HepG2 (cell line): ENCODE data around the gene OR2AT4.

ENCODE experiments used
- EP300 ChIP-seq, 3 experiments: sonication (generic) in 1 of 3; formaldehyde crosslinking in 1 of 3; IDR thresholded peaks; 2 replicates each; pipeline versions ENCODE4 v1.5.1 to v1.6.1; 2011 to 2020; ENCODE audit warnings: low read depth in 2 of 3, low read length in 2 of 3, borderline replicate concordance in 1 of 3, improper control_type of control experiment in 1 of 3, mild to moderate bottlenecking in 1 of 3, missing genetic modification reagents in 1 of 3, moderate library complexity in 1 of 3
- EZH2 ChIP-seq: conservative IDR thresholded peaks from 2 replicates; pipeline ENCODE4 v1.6.1; 2012; ENCODE audit warnings: mild to moderate bottlenecking, low read depth, low read length, moderate library complexity
- FOXK1 ChIP-seq: sonication (generic); formaldehyde crosslinking; IDR thresholded peaks from 2 replicates; pipeline ENCODE4 v1.4.0; 2020; ENCODE audit warnings: low read depth, missing genetic modification reagents, borderline replicate concordance
- IKZF1 ChIP-seq: fragments of 450-650 bp; IDR thresholded peaks from 2 replicates; pipeline ENCODE4 v1.7.1; 2016
- JUND ChIP-seq: sonication (generic); formaldehyde crosslinking; IDR thresholded peaks from 2 replicates; pipeline ENCODE4 v1.8.0; 2022; ENCODE audit warnings: mild to moderate bottlenecking, missing genetic modification reagents
- KAT7 ChIP-seq: IDR thresholded peaks from 2 replicates; pipeline ENCODE4 v1.6.1; 2018; ENCODE audit warnings: borderline replicate concordance, missing compliant biosample characterization
- POLR2A ChIP-seq, 2 experiments: IDR thresholded peaks; 2 replicates each; pipeline ENCODE4 v1.6.1; 2011; ENCODE audit warnings: low read depth in 2 of 2, low read length in 2 of 2, mild to moderate bottlenecking in 1 of 2, moderate library complexity in 1 of 2; ENCODE audit not compliant: insufficient read depth in 1 of 2
- RFX5 ChIP-seq: IDR thresholded peaks from 2 replicates; pipeline ENCODE4 v1.6.1; 2011; ENCODE audit warnings: low read depth, low read length, improper control_type of control experiment
- SALL1 ChIP-seq: sonication (generic); formaldehyde crosslinking; IDR thresholded peaks from 2 replicates; pipeline ENCODE4 v1.8.0; 2022; ENCODE audit warnings: mild to moderate bottlenecking, missing genetic modification reagents
- ZNF720 ChIP-seq: sonication (generic); formaldehyde crosslinking; IDR thresholded peaks from 2 replicates; pipeline ENCODE4 v1.4.0; 2020; ENCODE audit warnings: missing genetic modification reagents
- TF ChIP-seq, protein P1 (sequence below): sonication (generic); formaldehyde crosslinking; IDR thresholded peaks from 2 replicates; pipeline ENCODE4 v1.4.0; 2020; ENCODE audit warnings: missing genetic modification reagents, borderline replicate concordance
- TF ChIP-seq, protein P2 (sequence below): sonication (generic); formaldehyde crosslinking; IDR thresholded peaks from 2 replicates; pipeline ENCODE4 v1.9.0; 2021; ENCODE audit warnings: missing genetic modification reagents, mild to moderate bottlenecking, borderline replicate concordance
- TF ChIP-seq, protein P3 (sequence below), 2 experiments: IDR thresholded peaks; 2 replicates each; pipeline ENCODE4 v1.6.1; 2011 to 2012; ENCODE audit warnings: low read length in 2 of 2, borderline replicate concordance in 1 of 2, low read depth in 1 of 2, mild to moderate bottlenecking in 1 of 2, moderate library complexity in 1 of 2

DNA sequence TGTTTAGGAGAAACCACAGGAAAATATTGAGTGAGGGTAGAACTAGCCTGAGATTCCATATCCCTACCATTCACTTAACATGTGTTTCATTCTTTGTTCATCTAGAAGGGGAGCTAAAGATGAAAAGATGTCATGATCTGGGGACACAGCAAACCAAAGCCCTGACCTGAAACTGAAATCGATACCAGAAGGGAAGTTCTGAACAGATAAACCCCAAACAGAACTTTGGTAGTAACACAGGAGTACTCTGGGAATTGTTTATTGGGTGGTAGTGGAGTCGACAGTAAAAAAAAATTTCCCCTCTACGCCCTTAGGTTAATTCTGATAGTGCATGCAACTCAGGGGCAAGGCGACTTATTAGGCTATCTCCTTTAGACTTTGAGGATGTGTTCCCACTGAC is 27.2 kb downstream of the OR2AT4 start:
- TF ChIP-seq EP300 (IDR thresholded peaks at IDR 0.05; ENCODE audit: low read depth in 2 of 2, low read length in 2 of 2) (no peak), EP300 (CRISPR knock-in tag; IDR thresholded peaks at IDR 0.05; ENCODE audit: borderline replicate concordance) (no peak), JUND (no peak), SALL1 (CRISPR knock-in tag) (no peak), POLR2A (IDR thresholded peaks at IDR 0.05; ENCODE audit: insufficient read depth in 1 of 2, low read depth in 2 of 2, low read length in 2 of 2) (no peak), ZNF720 (CRISPR knock-in tag) (no peak), RFX5 (no peak), IKZF1 (no peak), FOXK1 (no peak), KAT7 (CRISPR knock-in tag) (no peak), EZH2 (no peak)
- TF ChIP-seq, protein P1, sequence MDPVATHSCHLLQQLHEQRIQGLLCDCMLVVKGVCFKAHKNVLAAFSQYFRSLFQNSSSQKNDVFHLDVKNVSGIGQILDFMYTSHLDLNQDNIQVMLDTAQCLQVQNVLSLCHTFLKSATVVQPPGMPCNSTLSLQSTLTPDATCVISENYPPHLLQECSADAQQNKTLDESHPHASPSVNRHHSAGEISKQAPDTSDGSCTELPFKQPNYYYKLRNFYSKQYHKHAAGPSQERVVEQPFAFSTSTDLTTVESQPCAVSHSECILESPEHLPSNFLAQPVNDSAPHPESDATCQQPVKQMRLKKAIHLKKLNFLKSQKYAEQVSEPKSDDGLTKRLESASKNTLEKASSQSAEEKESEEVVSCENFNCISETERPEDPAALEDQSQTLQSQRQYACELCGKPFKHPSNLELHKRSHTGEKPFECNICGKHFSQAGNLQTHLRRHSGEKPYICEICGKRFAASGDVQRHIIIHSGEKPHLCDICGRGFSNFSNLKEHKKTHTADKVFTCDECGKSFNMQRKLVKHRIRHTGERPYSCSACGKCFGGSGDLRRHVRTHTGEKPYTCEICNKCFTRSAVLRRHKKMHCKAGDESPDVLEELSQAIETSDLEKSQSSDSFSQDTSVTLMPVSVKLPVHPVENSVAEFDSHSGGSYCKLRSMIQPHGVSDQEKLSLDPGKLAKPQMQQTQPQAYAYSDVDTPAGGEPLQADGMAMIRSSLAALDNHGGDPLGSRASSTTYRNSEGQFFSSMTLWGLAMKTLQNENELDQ = no peak
- TF ChIP-seq, protein P2, sequence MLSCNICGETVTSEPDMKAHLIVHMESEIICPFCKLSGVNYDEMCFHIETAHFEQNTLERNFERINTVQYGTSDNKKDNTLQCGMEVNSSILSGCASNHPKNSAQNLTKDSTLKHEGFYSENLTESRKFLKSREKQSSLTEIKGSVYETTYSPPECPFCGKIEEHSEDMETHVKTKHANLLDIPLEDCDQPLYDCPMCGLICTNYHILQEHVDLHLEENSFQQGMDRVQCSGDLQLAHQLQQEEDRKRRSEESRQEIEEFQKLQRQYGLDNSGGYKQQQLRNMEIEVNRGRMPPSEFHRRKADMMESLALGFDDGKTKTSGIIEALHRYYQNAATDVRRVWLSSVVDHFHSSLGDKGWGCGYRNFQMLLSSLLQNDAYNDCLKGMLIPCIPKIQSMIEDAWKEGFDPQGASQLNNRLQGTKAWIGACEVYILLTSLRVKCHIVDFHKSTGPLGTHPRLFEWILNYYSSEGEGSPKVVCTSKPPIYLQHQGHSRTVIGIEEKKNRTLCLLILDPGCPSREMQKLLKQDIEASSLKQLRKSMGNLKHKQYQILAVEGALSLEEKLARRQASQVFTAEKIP (CRISPR knock-in tag) = no peak
- TF ChIP-seq, protein P3, sequence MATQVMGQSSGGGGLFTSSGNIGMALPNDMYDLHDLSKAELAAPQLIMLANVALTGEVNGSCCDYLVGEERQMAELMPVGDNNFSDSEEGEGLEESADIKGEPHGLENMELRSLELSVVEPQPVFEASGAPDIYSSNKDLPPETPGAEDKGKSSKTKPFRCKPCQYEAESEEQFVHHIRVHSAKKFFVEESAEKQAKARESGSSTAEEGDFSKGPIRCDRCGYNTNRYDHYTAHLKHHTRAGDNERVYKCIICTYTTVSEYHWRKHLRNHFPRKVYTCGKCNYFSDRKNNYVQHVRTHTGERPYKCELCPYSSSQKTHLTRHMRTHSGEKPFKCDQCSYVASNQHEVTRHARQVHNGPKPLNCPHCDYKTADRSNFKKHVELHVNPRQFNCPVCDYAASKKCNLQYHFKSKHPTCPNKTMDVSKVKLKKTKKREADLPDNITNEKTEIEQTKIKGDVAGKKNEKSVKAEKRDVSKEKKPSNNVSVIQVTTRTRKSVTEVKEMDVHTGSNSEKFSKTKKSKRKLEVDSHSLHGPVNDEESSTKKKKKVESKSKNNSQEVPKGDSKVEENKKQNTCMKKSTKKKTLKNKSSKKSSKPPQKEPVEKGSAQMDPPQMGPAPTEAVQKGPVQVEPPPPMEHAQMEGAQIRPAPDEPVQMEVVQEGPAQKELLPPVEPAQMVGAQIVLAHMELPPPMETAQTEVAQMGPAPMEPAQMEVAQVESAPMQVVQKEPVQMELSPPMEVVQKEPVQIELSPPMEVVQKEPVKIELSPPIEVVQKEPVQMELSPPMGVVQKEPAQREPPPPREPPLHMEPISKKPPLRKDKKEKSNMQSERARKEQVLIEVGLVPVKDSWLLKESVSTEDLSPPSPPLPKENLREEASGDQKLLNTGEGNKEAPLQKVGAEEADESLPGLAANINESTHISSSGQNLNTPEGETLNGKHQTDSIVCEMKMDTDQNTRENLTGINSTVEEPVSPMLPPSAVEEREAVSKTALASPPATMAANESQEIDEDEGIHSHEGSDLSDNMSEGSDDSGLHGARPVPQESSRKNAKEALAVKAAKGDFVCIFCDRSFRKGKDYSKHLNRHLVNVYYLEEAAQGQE (IDR thresholded peaks at IDR 0.05; ENCODE audit: borderline replicate concordance in 1 of 2, low read depth in 1 of 2, low read length in 2 of 2) = no peak
